Measurements from ENCODE around the gene KRTAP7-1.

Gene KRTAP7-1

GRCh38 chr21:30829659-30830058 is at the start of gene KRTAP7-1:
Gene KRTAP7-1 (minus strand): TSS chr21:30829759. CDS start chr21:30829698, 61 bp downstream.
- Histone ChIP-seq H3F3A (ENCODE audit: low read depth) (no peaks in the 10 kb centered on the region), H3K4me3 (ENCODE audit: low read length, poor library complexity, severe bottlenecking) (no peak within 1 kb of the TSS), H3K4me1 (ENCODE audit: insufficient read depth, low read length, poor library complexity, severe bottlenecking) (no peaks in the 10 kb centered on the region), H3K9me2 (replicated peaks; ENCODE audit: low read depth, low read length) (no peaks in the 10 kb centered on the region), H3K9me3 (ENCODE audit: insufficient read depth, low read depth, low read length) (peaks cover 2% of the 10 kb centered on the region; the same call in 1 of the 2 replicates), H3K27me3 (ENCODE audit: insufficient read depth, low read length, poor library complexity, severe bottlenecking) (no peaks in the 10 kb centered on the region), H2AFZ (ENCODE audit: low read length) (no peak within 1 kb of the TSS), H3K4me2 (ENCODE audit: low read depth, low read length, poor library complexity, severe bottlenecking) (no peak within 1 kb of the TSS), H4K20me1 (ENCODE audit: insufficient read depth, low read length, poor library complexity, severe bottlenecking) (no peaks in the 10 kb centered on the region), H3K36me3 (ENCODE audit: insufficient read depth, low read length) (no peaks in the 10 kb centered on the region), H3K9ac (ENCODE audit: low read depth, low read length, poor library complexity, severe bottlenecking) (no peak within 1 kb of the TSS), H3K79me2 (ENCODE audit: insufficient read depth, low read length) (no peaks in the 10 kb centered on the region)
- TF ChIP-seq CTCF (conservative IDR thresholded peaks at IDR 0.05; ENCODE audit: low read length) (no peak), EZH2phosphoT487 (IDR thresholded peaks at IDR 0.05; ENCODE audit: borderline replicate concordance) (no peak)

DNA sequence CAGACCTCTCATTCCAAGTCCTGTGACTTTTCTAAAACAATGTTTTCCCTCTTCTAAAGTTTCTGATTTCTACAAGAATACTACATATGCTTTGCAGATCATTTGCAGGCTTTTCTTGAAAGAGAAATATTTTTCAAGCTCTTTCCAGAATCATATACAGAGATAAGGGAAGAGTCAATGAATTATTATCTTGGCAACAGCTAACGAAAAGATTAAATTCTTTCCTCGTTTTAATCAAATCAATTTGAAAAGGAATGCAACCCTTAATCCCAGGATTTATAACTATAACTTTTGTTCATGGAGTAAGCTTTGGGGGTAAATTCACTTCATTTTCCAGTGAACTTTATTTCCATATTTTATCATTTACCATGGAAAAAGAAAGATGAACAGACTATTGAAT is 45.0 kb upstream of the KRTAP7-1 start:
- no peaks in the 10 kb centered on the region for H3K4me1 ChIP-seq (ENCODE audit: insufficient read depth, low read length, poor library complexity, severe bottlenecking)
- H3F3A ChIP-seq (ENCODE audit: low read depth): no peaks in the 10 kb centered on the region
- H3K9me2 ChIP-seq (replicated peaks; ENCODE audit: low read depth, low read length): no peaks in the 10 kb centered on the region
- TF ChIP-seq CTCF (conservative IDR thresholded peaks at IDR 0.05; ENCODE audit: low read length) (no peak), EZH2phosphoT487 (IDR thresholded peaks at IDR 0.05; ENCODE audit: borderline replicate concordance) (no peak)
- no peak overlapping the region for H2AFZ ChIP-seq (ENCODE audit: low read length)
- no peak overlapping the region for H3K4me3 ChIP-seq (ENCODE audit: low read length, poor library complexity, severe bottlenecking)
- no peaks in the 10 kb centered on the region for H4K20me1 ChIP-seq (ENCODE audit: insufficient read depth, low read length, poor library complexity, severe bottlenecking)
- H3K36me3 ChIP-seq (ENCODE audit: insufficient read depth, low read length): no peaks in the 10 kb centered on the region
- H3K9me3 ChIP-seq (ENCODE audit: insufficient read depth, low read depth, low read length): no peaks in the 10 kb centered on the region
- H3K27me3 ChIP-seq (ENCODE audit: insufficient read depth, low read length, poor library complexity, severe bottlenecking): no peaks in the 10 kb centered on the region
- H3K79me2 ChIP-seq (ENCODE audit: insufficient read depth, low read length): no peaks in the 10 kb centered on the region
- H3K4me2 ChIP-seq (ENCODE audit: low read depth, low read length, poor library complexity, severe bottlenecking): no peak overlapping the region
- no peak overlapping the region for H3K9ac ChIP-seq (ENCODE audit: low read depth, low read length, poor library complexity, severe bottlenecking)

- Histone ChIP-seq H2AFZ (ENCODE audit: low read length) (no peak overlapping the region), H3F3A (ENCODE audit: low read depth) (no peaks in the 10 kb centered on the region), H3K4me2 (ENCODE audit: low read depth, low read length, poor library complexity, severe bottlenecking) (no peak overlapping the region), H4K20me1 (ENCODE audit: insufficient read depth, low read length, poor library complexity, severe bottlenecking) (no peaks in the 10 kb centered on the region), H3K79me2 (ENCODE audit: insufficient read depth, low read length) (no peaks in the 10 kb centered on the region), H3K36me3 (ENCODE audit: insufficient read depth, low read length) (no peaks in the 10 kb centered on the region), H3K27me3 (ENCODE audit: insufficient read depth, low read length, poor library complexity, severe bottlenecking) (no peaks in the 10 kb centered on the region), H3K9me3 (ENCODE audit: insufficient read depth, low read depth, low read length) (no peaks in the 10 kb centered on the region), H3K4me3 (ENCODE audit: low read length, poor library complexity, severe bottlenecking) (no peak overlapping the region), H3K9ac (ENCODE audit: low read depth, low read length, poor library complexity, severe bottlenecking) (no peak overlapping the region), H3K9me2 (replicated peaks; ENCODE audit: low read depth, low read length) (no peaks in the 10 kb centered on the region), H3K4me1 (ENCODE audit: insufficient read depth, low read length, poor library complexity, severe bottlenecking) (no peaks in the 10 kb centered on the region)
- TF ChIP-seq EZH2phosphoT487 (IDR thresholded peaks at IDR 0.05; ENCODE audit: borderline replicate concordance) (no peak), CTCF (conservative IDR thresholded peaks at IDR 0.05; ENCODE audit: low read length) (no peak)
Observed at GRCh38 chr21:30847627-30848500, 18.3 kb upstream of the KRTAP7-1 start.

All from Loucy (cell line).